Esophagus squamous epithelium (tissue), 4 donors: ENCODE results near the gene CSGALNACT2.

Experiments
- CTCF ChIP-seq, 6 experiments: fragments of 450-650 bp in 4 of 6; fragments of 200-600 bp in 2 of 6; sonication (generic) in 2 of 6; IDR thresholded peaks; one replicate each; pipeline ENCODE4 v1.5.1; 2016 to 2019; ENCODE audit warnings: antibody characterized with exemption in 6 of 6, mild to moderate bottlenecking in 4 of 6, moderate library complexity in 4 of 6
- POLR2A ChIP-seq, 4 donors: fragments of 450-650 bp; IDR thresholded peaks; one replicate each; pipeline ENCODE4 v1.6.1; 2017; ENCODE audit warnings: antibody characterized with exemption in 4 of 4, mild to moderate bottlenecking in 4 of 4, moderate library complexity in 3 of 4

GRCh38 chr10:43211431-43212042, 73.3 kb downstream of the CSGALNACT2 start:
- TF ChIP-seq CTCF (IDR thresholded peaks at IDR 0.05) (no peak), POLR2A (IDR thresholded peaks at IDR 0.05) (no peak)
